GM12801 (cell line): ENCODE data around the gene FAM43A.

Experiments used
- TF ChIP-seq, protein P1 (sequence below): IDR thresholded peaks from one replicate; pipeline ENCODE4 v1.5.1; 2011; ENCODE audit warnings: control low read depth; ENCODE audit not compliant: insufficient read length; ENCODE audit errors: extremely low read depth

The FAM43A gene

DNA sequence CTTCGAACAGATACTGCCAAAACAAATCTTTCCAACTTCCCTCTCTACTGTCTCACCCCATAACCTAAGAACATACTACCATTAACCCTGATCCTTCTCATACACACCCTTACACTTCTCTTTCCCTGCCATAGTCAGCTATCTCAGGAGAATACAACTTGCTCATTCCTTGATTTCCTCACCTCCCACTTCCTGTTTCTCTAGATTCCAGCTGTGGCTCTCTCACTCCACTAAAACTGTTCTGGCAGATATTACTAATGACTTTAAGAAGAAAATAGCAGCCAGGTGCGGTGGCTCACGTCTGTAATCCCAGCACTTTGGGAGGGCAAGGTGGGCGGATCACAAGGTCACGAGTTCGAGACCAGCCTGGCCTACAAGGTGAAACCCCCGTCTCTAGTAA, 18.3 kb upstream of the FAM43A start:
- TF ChIP-seq, protein P1, sequence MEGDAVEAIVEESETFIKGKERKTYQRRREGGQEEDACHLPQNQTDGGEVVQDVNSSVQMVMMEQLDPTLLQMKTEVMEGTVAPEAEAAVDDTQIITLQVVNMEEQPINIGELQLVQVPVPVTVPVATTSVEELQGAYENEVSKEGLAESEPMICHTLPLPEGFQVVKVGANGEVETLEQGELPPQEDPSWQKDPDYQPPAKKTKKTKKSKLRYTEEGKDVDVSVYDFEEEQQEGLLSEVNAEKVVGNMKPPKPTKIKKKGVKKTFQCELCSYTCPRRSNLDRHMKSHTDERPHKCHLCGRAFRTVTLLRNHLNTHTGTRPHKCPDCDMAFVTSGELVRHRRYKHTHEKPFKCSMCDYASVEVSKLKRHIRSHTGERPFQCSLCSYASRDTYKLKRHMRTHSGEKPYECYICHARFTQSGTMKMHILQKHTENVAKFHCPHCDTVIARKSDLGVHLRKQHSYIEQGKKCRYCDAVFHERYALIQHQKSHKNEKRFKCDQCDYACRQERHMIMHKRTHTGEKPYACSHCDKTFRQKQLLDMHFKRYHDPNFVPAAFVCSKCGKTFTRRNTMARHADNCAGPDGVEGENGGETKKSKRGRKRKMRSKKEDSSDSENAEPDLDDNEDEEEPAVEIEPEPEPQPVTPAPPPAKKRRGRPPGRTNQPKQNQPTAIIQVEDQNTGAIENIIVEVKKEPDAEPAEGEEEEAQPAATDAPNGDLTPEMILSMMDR, result no peak

DNA sequence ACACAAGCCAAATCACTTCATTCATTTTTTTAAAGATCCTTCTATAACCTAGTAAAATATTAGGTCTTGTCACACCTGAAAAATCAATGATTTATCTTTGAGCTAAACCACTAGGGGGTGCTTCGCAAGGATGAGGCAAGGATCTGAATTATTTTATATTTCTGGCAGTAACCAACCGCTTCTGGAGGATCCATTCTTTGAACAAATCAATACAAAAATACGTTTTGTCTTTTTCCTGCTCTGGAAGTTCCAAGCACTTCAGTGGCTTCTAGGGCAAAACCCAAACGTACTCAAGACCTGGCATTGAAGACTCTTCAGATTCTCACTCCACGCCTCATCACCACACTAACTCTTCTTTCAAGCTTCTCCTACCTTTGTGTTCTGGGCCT, 14.2 kb upstream of the FAM43A start:
- TF ChIP-seq, protein P1, result no peak

DNA sequence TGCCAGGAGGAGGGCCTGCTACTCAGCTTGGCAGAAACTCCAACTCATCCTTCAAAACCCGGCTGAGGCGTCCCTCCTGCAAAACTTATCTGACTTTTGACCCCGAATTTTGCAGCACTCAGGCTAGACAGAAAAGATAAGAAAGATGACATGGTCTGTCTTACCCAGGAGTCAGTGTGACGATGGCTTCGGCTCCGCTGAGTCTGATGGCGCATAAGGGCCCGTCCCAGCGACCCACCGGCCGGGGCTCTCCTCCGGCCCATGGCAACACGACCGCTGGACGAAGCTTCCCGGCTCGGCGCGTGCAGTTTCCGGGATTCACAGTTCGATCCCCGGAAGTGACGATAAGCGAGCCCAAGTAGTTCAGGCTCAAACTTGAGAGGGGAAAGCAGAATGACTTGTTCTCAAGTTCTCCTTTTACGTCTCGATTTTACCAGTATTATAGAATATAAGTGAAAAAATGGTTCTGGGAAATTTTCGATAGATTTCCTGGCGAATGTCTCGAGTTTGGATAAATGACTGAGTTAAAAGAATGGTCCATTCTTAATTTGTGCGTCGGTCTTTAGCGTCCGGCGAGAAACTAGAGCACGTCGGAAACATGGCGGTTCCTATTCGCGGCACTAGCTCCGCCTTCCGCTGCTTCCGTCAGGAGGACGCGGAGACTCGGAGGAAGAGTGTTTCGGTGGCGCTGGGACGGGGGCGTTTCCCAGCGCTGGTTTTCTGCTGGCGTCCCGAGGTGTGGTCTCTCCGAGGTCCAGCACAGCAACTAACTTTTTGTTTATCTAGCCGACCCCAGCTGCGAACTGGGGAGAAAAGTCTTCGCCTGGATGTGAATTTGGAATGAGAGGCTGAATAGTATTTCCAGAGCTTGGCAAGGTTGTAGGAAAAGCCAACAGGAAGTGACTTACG, 13.5 kb upstream of the FAM43A start, which contains the start of gene LSG1:
LSG1 (minus strand) TSS at position 292 of the 909 bp plus-strand sequence; CDS start at position 263, 29 bp downstream.
- TF ChIP-seq, protein P1, result no peak

DNA sequence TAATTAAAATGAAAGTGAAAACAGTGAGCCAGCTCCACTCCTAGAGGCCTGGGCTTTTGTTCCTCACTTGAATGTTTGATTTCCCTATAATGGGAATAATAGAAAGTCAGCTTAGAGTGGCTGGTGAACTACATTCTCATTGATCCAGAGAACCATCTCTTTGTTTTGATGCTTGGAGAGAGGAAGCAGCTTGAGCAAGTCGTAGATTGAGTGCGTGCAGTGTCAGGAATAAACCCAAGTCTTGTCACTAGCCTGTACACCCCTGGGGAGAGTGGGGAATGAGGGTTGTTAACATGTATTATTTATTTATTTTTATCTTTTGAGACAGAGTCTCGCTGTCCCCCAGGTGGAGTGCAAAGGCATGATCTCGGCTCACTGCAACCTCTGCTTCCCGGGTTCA, 12.8 kb upstream of the FAM43A start:
- TF ChIP-seq, protein P1, result no peak

DNA sequence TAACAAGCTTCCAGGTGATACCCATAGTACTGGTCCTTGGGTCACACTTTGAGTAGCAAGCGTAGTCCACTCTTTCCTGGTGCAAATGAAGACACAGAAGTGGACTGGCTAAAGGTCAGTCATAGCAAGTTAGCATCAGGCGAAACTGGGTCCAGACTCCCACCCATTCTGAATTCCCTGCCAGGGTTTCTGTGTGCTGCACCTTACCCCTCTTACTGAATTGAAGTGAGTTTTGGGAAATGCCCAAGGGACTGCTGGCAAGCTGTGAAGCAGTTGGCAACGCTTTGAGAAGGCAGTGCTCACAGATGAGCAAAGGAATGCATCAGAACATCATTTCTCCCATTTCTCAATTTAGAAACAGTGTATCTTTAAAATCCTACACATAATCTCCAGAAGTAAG, 11.9 kb upstream of the FAM43A start:
- TF ChIP-seq, protein P1, result no peak

DNA sequence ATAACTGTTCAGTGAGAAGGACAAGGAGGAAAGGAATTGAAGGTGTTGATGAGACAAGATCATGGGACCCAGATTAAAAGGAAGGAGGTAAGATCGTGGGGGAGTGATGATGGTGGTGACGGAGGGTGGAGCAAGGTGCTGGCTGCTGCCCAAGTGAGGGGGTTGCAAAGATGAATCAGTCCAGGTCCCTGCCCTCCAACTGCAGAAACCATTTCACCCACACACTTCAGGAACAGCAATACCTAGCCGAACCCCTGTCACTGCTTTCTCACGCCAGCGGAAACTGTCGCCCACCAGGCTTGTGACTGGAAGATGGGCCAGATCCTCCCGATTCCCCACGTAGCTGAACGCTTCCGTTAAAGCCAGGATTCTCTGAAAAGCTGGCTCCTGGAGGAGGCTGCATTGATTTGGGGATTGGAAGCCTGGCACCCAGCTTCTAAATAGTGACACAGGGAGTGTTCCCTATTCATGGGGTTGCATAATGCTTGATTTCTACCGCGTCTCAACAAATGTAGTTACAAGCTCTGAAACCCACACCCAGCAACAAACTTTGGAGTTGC, 10.5 kb upstream of the FAM43A start:
- TF ChIP-seq, protein P1, result no peak

DNA sequence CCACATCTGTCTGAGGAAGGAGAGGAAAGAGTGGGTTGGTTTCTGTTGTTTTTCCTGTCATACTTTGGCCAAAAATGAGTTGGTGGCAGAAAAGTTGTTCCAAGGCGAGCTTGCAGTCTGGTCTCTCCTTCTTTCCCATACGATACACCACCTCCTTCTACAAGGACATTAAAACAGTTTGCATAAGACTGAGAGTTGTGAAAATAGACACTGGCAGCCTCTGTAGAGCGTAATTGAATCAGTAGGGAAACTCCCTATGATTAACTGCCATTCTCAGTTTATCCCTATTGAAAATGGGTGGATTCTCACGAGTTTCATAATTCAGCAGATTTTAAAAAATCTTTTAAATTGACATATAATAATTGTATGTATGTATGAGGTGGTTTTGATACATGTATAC, 10.0 kb upstream of the FAM43A start:
- TF ChIP-seq, protein P1, result no peak
